ENCODE data around the gene PRR3. TPM values are rescaled to one million over a fixed set of nuclear protein-coding genes. Genes with fewer than 3 reads are reported as not detected.
A peak's percentile ranks its signal among the peaks of the same experiment; 100 is the strongest.

PRR3 gene
- total RNA-seq, 1 experiment from 2014 or later: 49.9 TPM

DNA sequence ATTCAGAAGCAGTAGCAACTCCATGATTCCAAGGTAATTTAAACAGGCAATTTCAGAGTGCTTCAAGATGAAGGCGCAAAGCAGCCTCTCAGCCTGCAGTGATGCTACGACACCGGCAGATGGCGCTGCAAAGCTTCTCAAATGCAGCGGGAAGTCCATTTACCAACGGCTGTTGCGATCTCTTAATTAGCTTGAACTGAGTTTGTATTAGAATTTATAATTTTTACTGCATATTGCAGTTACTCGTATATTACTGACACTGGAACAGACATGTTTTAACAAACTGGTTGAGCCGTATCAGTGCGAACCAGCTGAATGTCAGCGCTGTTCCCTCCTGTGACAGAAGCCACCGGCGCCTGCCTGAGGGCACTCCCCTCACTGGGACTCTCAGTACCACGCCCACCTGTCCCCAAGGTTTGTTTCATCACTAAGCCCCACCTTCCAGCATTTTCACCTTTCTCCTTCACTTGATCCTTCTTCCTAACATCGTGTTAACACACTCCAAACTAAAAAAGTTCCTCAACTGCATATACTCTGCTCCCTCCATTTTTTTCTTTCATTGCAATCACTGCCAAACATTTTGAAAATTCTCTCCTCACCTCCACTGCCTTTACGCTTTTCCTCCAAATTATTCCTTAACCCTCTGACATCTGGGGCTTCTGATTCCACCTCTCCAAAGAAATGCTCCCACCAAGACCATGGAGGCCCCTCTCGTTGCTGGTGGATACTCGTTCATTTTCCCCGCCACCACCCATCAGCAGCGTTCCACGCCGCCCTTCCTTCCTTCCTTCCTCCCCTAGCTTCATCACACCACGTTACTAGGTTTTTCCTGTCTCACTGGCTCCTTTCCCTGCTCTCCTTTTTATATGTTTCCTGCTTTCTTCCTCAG, 15.3 kb upstream of the PRR3 start:
- Histone ChIP-seq H3K4me1 (ENCODE audit: insufficient read depth, low read length, poor library complexity, severe bottlenecking) (peaks cover 4% of the 10 kb centered on the region), H3K27me3 (replicated peaks; ENCODE audit: insufficient read depth, low read depth, low read length, poor library complexity) (no peaks in the 10 kb centered on the region), H3K9me3 (ENCODE audit: low read depth, low read length, poor library complexity, severe bottlenecking) (no peaks in the 10 kb centered on the region), H3K36me3 (ENCODE audit: insufficient read depth, low read length, poor library complexity, severe bottlenecking) (no peaks in the 10 kb centered on the region), H3K27ac (ENCODE audit: low read depth, low read length, poor library complexity, severe bottlenecking) (no peak overlapping the region), H3K4me3 (ENCODE audit: low read depth, low read length, poor library complexity, severe bottlenecking) (peak overlapping the region; percentile 32)
- peak; percentile 85 for DNase-seq (ENCODE audit: low spot score)
- CTCF ChIA-PET: interaction anchor here (0.5 to 1.8 kb wide), 11 partner anchors 12 to 546 kb away, joined by 3 to 12 read pairs (median 3); no protein-coding TSS in a partner anchor
- BruUV-seq (replicated peaks): TSS peak; percentile 9
- TF ChIP-seq, protein P1, sequence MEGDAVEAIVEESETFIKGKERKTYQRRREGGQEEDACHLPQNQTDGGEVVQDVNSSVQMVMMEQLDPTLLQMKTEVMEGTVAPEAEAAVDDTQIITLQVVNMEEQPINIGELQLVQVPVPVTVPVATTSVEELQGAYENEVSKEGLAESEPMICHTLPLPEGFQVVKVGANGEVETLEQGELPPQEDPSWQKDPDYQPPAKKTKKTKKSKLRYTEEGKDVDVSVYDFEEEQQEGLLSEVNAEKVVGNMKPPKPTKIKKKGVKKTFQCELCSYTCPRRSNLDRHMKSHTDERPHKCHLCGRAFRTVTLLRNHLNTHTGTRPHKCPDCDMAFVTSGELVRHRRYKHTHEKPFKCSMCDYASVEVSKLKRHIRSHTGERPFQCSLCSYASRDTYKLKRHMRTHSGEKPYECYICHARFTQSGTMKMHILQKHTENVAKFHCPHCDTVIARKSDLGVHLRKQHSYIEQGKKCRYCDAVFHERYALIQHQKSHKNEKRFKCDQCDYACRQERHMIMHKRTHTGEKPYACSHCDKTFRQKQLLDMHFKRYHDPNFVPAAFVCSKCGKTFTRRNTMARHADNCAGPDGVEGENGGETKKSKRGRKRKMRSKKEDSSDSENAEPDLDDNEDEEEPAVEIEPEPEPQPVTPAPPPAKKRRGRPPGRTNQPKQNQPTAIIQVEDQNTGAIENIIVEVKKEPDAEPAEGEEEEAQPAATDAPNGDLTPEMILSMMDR (conservative IDR thresholded peaks at IDR 0.05; ENCODE audit: low read depth, low read length): peak; percentile 99
- no peak for TF ChIP-seq EZH2 (IDR thresholded peaks at IDR 0.05; ENCODE audit: borderline replicate concordance, low read depth, low read length, poor library complexity, severe bottlenecking)
- POLR2A ChIA-PET (ENCODE audit: low non-redundant PET): no interaction called here
- intact Hi-C loops (cut with micrococcal nuclease; ENCODE audit: unreplicated experiment): loop anchor here (1.0 to 5.0 kb wide), 2 partner anchors 56 to 546 kb away; no protein-coding TSS in a partner anchor

DNA sequence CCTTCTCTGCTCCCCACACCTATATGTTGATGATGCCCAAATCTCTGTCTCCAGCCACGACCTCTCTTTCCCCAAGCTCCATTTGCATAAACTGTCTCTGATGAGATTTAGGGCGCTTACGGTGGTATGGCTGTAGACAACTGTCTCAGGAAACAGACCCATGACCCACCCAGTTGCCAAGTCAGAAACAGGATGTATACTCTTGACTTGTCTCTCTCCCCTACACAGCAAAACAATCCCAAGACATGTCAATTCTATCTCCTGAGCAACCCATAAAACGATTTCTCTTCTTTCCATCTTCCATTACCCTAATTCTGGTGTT, 14.7 kb upstream of the PRR3 start:
- Histone ChIP-seq H3K27me3 (replicated peaks; ENCODE audit: insufficient read depth, low read depth, low read length, poor library complexity) (no peaks in the 10 kb centered on the region), H3K4me1 (ENCODE audit: insufficient read depth, low read length, poor library complexity, severe bottlenecking) (peaks cover 4% of the 10 kb centered on the region), H3K36me3 (ENCODE audit: insufficient read depth, low read length, poor library complexity, severe bottlenecking) (no peaks in the 10 kb centered on the region), H3K9me3 (ENCODE audit: low read depth, low read length, poor library complexity, severe bottlenecking) (no peaks in the 10 kb centered on the region), H3K4me3 (ENCODE audit: low read depth, low read length, poor library complexity, severe bottlenecking) (no peak overlapping the region), H3K27ac (ENCODE audit: low read depth, low read length, poor library complexity, severe bottlenecking) (no peak overlapping the region)
- TF ChIP-seq, protein P1 (conservative IDR thresholded peaks at IDR 0.05; ENCODE audit: low read depth, low read length): no peak
- TF ChIP-seq EZH2 (IDR thresholded peaks at IDR 0.05; ENCODE audit: borderline replicate concordance, low read depth, low read length, poor library complexity, severe bottlenecking): no peak
- ChIA-PET POLR2A (ENCODE audit: low non-redundant PET) (interaction anchor here (0.6 kb wide), 1 partner anchor 55 kb away, joined by 3 read pairs; no protein-coding TSS in a partner anchor), CTCF (interaction anchor here (1.1 to 1.8 kb wide), 2 partner anchors 12 to 240 kb away, joined by 4 to 5 read pairs; no protein-coding TSS in a partner anchor)
- intact Hi-C loops (cut with micrococcal nuclease; ENCODE audit: unreplicated experiment): loop anchor here (5.0 kb wide), 1 partner anchor 55 kb away; no protein-coding TSS in a partner anchor
- no peak for DNase-seq (ENCODE audit: low spot score)
- BruUV-seq (replicated peaks): no TSS peak

DNA sequence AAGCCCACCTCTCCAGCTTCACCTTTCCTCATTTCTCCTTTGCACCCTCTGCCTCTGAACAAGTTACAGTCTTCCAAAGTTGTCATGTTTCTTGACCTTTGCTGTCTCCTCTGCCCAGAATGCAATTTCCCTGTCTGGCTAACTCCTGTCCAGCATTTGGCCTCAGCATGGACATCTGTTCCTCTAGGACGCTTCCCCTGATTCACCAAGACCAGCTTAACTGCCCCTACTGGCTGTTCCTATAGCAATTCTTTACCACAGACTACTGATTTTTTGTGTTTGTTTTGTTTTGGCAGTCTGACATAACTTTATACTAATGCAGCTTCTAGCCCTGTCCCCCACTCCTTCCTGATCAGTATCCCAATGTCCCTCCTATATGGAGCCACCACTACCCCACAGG, 14.2 kb upstream of the PRR3 start:
- Histone ChIP-seq H3K4me1 (ENCODE audit: insufficient read depth, low read length, poor library complexity, severe bottlenecking) (peaks cover 4% of the 10 kb centered on the region), H3K27ac (ENCODE audit: low read depth, low read length, poor library complexity, severe bottlenecking) (no peak overlapping the region), H3K4me3 (ENCODE audit: low read depth, low read length, poor library complexity, severe bottlenecking) (no peak overlapping the region), H3K36me3 (ENCODE audit: insufficient read depth, low read length, poor library complexity, severe bottlenecking) (no peaks in the 10 kb centered on the region), H3K9me3 (ENCODE audit: low read depth, low read length, poor library complexity, severe bottlenecking) (no peaks in the 10 kb centered on the region), H3K27me3 (replicated peaks; ENCODE audit: insufficient read depth, low read depth, low read length, poor library complexity) (no peaks in the 10 kb centered on the region)
- BruUV-seq (replicated peaks): no TSS peak
- POLR2A ChIA-PET (ENCODE audit: low non-redundant PET): interaction anchor here (0.6 kb wide), 1 partner anchor 55 kb away, joined by 3 read pairs; no protein-coding TSS in a partner anchor
- CTCF ChIA-PET: interaction anchor here (0.9 kb wide), 1 partner anchor 11 kb away, joined by 4 read pairs; no protein-coding TSS in a partner anchor
- intact Hi-C loops (cut with micrococcal nuclease; ENCODE audit: unreplicated experiment): loop anchor here (5.0 kb wide), 1 partner anchor 54 kb away; no protein-coding TSS in a partner anchor
- no peak for DNase-seq (ENCODE audit: low spot score)
- TF ChIP-seq, protein P1 (conservative IDR thresholded peaks at IDR 0.05; ENCODE audit: low read depth, low read length): no peak
- no peak for TF ChIP-seq EZH2 (IDR thresholded peaks at IDR 0.05; ENCODE audit: borderline replicate concordance, low read depth, low read length, poor library complexity, severe bottlenecking)
